ENCODE data around the gene UQCR11. TPM values are rescaled to one million over a fixed set of nuclear protein-coding genes. Genes with fewer than 3 reads are reported as not detected.

UQCR11 gene
- total and polyA plus RNA-seq, 3 donors from 2014 or later = 45.8 to 105 (median 60.8) TPM

DNA sequence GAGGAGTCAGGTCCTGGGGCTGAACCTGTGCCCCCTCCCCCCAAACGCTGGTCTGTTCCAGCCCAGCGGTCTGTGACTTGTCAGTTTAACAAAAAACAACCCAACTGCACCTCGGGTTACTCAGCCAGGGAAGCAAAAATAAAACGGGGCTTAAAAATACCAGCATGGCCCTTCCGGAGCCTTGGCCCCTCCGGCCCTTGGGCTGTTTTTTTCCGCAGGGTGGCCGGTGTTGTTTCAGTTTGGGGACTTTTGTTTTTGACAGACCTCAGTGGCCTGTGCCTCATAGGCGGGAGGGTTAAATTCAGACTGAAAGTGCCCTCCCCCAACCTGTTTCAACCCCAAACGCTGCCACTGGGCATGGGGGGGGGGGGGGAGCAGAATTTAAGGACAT, 43.2 kb upstream of the UQCR11 start:
- H3K27me3 ChIP-seq = no peaks in the 10 kb centered on the region
- 80 to 84% methylated on average over 6 to 10 of the region's 10 CpGs for WGBS, 2 donors
- no peaks in the 10 kb centered on the region for H3K36me3 ChIP-seq (ENCODE audit: low read depth, missing control alignments)
- no peaks in the 10 kb centered on the region for H3K9me3 ChIP-seq
- no peak overlapping the region for H3K27ac ChIP-seq
- DNase-seq = no peak
- TF ChIP-seq POLR2A (IDR thresholded peaks at IDR 0.05) = no peak
- no peak for TF ChIP-seq CTCF (IDR thresholded peaks at IDR 0.05)
- H3K4me3 ChIP-seq = no peak overlapping the region
- peaks cover 20% of the 10 kb centered on the region for H3K4me1 ChIP-seq
- intact Hi-C loops (cut with DNase I; ENCODE audit: low total_unique reads) = no loop called here

DNA sequence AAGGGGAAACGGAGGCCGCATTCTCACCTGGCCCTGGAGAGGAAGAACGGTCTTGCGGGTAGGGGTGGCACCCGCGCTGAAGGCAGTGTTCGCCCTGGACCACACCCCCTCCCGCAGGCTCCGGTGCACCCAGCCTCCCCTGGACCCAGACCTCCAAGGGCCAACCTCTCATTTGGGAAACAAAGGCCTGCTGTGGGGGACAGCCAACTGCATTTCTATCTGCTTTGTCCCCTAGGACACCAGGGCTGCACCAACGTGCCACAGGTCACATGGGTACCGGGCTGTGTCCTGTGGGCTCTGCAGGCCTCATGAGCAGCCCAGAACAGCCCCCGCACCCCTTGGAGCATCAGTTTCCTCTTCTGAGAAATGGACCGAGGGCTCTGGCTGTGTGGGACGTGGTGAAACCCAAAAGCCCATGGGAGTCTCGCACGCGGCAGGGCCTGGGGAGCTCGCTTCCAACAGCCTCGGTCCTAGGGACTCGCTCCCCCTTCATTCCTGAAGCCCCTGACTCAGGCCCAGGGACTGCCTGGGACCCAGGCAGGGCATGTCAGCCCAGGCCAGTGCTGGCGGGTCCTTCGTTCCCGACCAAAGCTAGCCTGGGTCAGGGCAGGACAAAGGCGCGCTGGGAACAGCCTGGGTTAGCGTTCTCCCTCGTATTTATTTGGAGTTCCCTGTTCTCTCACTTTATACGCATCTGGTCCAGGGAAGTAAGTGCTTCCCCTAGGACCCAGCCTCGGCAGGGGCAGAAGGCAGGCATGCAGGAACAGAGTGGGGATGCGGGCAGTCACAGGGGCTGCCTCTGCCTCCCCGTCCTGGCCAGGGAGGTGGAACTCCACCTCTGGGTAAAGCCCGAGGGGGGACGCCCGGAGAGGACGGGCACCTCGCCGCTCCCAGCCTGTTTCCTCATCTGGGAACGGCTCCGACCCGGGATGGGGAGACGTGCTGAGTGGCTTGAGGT, 42.5 kb upstream of the UQCR11 start:
- H3K27ac ChIP-seq = no peak overlapping the region
- no peaks in the 10 kb centered on the region for H3K9me3 ChIP-seq
- H3K27me3 ChIP-seq = no peaks in the 10 kb centered on the region
- intact Hi-C loops (cut with DNase I; ENCODE audit: low total_unique reads) = no loop called here
- WGBS, 2 donors = 86 to 92% methylated on average over 26 to 41 of the region's 41 CpGs
- H3K4me1 ChIP-seq = peaks cover 20% of the 10 kb centered on the region
- no peak overlapping the region for H3K4me3 ChIP-seq
- no peaks in the 10 kb centered on the region for H3K36me3 ChIP-seq (ENCODE audit: low read depth, missing control alignments)
- no peak for DNase-seq
- TF ChIP-seq CTCF (IDR thresholded peaks at IDR 0.05) = no peak
- TF ChIP-seq POLR2A (IDR thresholded peaks at IDR 0.05) = no peak

- H3K9me3 ChIP-seq = no peaks in the 10 kb centered on the region
- peak; percentile 43 for DNase-seq
- 72 to 74% methylated on average over 17 to 29 of the region's 29 CpGs for WGBS, 2 donors
- TF ChIP-seq CTCF (IDR thresholded peaks at IDR 0.05) (no peak), POLR2A (IDR thresholded peaks at IDR 0.05) (no peak)
- no peaks in the 10 kb centered on the region for H3K27me3 ChIP-seq
- H3K27ac ChIP-seq = no peak overlapping the region
- intact Hi-C loops (cut with DNase I; ENCODE audit: low total_unique reads) = no loop called here
- H3K36me3 ChIP-seq (ENCODE audit: low read depth, missing control alignments) = no peaks in the 10 kb centered on the region
- peaks cover 20% of the 10 kb centered on the region for H3K4me1 ChIP-seq
- no peak overlapping the region for H3K4me3 ChIP-seq
Measured at GRCh38 chr19:1646659-1647453, 41.6 kb upstream of the UQCR11 start.

DNA sequence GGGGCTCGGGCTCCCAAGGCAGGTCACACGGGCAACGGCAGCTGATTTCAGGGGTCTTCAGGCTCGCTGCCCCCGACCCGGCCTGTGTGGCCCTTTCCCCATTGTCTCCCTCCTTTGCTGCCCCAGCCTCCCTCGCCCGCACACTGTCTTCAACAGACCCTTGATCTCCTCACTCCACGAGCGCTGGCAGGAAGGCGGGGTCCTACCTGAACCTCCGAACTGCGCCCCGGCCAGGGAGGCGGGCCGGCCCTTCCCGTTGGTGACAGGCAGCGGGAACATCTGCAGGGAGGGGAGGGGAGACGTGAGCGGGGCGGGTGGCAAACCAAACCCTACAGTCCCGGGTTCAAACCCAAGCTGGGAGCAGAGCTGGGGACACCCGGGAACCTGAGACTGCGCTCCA, 40.9 kb upstream of the UQCR11 start:
- Histone ChIP-seq H3K9me3 (no peaks in the 10 kb centered on the region), H3K27me3 (no peaks in the 10 kb centered on the region), H3K4me1 (peaks cover 17% of the 10 kb centered on the region), H3K36me3 (ENCODE audit: low read depth, missing control alignments) (no peaks in the 10 kb centered on the region), H3K27ac (no peak overlapping the region), H3K4me3 (no peak overlapping the region)
- DNase-seq = no peak
- 94 to 96% methylated on average over 13 to 24 of the region's 24 CpGs for WGBS, 2 donors
- intact Hi-C loops (cut with DNase I; ENCODE audit: low total_unique reads) = no loop called here
- no peak for TF ChIP-seq POLR2A (IDR thresholded peaks at IDR 0.05)
- TF ChIP-seq CTCF (IDR thresholded peaks at IDR 0.05) = no peak

All from testis (tissue), 3 donors.